ENCODE results near the gene TFEB.

TFEB gene

GRCh38 chr6:41704656-41705310, 30.6 kb downstream of the TFEB start:
- no peak for DNase-seq

- DNase-seq = no peak
Observed at GRCh38 chr6:41704028-41704427, 31.4 kb downstream of the TFEB start.

GRCh38 chr6:41702771-41703494, 32.5 kb downstream of the TFEB start:
- DNase-seq = no peak

GRCh38 chr6:41702089-41702745, 33.2 kb downstream of the TFEB start:
- DNase-seq = no peak

GRCh38 chr6:41700463-41701347, 34.7 kb downstream of the TFEB start:
- DNase-seq = no peak

GRCh38 chr6:41699063-41699462, 36.3 kb downstream of the TFEB start:
- DNase-seq = no peak

- no peak for DNase-seq
Observed at GRCh38 chr6:41697861-41698781, 37.3 kb downstream of the TFEB start.

- no peak for DNase-seq
Observed at GRCh38 chr6:41696788-41697187, 38.6 kb downstream of the TFEB start.

- no peak for DNase-seq
Observed at GRCh38 chr6:41695825-41696224, 39.6 kb downstream of the TFEB start.

GRCh38 chr6:41694815-41695526, 40.4 kb downstream of the TFEB start:
- no peak for DNase-seq

GRCh38 chr6:41693281-41694240, 41.8 kb downstream of the TFEB start:
- DNase-seq = no peak

- DNase-seq = no peak
Observed at GRCh38 chr6:41692730-41693129, 42.7 kb downstream of the TFEB start.

GRCh38 chr6:41692080-41692675, 43.2 kb downstream of the TFEB start:
- no peak for DNase-seq

GRCh38 chr6:41691426-41692079, 43.9 kb downstream of the TFEB start:
- DNase-seq = no peak

GRCh38 chr6:41690541-41691330, 44.7 kb downstream of the TFEB start:
- DNase-seq = no peak

GRCh38 chr6:41689171-41690008, 46.0 kb downstream of the TFEB start:
- DNase-seq = no peak

GRCh38 chr6:41688256-41688965, 47.0 kb downstream of the TFEB start:
- DNase-seq = no peak

All from CD4-positive, alpha-beta T cell treated with Interleukin-1 beta for 1 hour (primary cell).